Measurements from ENCODE around the gene WDR18.
"Not testable (repeated sequence)": the region's sequence is repeated elsewhere in the genome, so short reads cannot be mapped to it uniquely, and the experiment has no call there.

WDR18 gene

GRCh38 chr19:950352-951066 is 33.6 kb upstream of the WDR18 start:
- no peak for DNase-seq

GRCh38 chr19:952049-952679 is 32.0 kb upstream of the WDR18 start:
- DNase-seq, result no peak

GRCh38 chr19:952680-953444 is 31.3 kb upstream of the WDR18 start:
- DNase-seq, result no peak

GRCh38 chr19:953445-954271 is 30.5 kb upstream of the WDR18 start:
- no peak for DNase-seq

- no peak for DNase-seq
Measured at GRCh38 chr19:954272-954671, 29.9 kb upstream of the WDR18 start.

GRCh38 chr19:954672-955494 is 29.3 kb upstream of the WDR18 start:
- DNase-seq, result no peak

- no peak for DNase-seq
Measured at GRCh38 chr19:955803-956765, 28.1 kb upstream of the WDR18 start.

GRCh38 chr19:956766-957440 is 27.2 kb upstream of the WDR18 start:
- DNase-seq, result no peak

GRCh38 chr19:957578-957977 is 26.6 kb upstream of the WDR18 start:
- not testable (repeated sequence) for DNase-seq

- DNase-seq, result no peak
Measured at GRCh38 chr19:958967-959855, 24.9 kb upstream of the WDR18 start.

- DNase-seq, result no peak
Measured at GRCh38 chr19:960020-960419, 24.1 kb upstream of the WDR18 start.

GRCh38 chr19:960601-960938 is 23.6 kb upstream of the WDR18 start:
- no peak for DNase-seq

- DNase-seq, result no peak
Measured at GRCh38 chr19:961866-962620, 22.1 kb upstream of the WDR18 start.

- DNase-seq, result no peak
Measured at GRCh38 chr19:962683-963400, 21.3 kb upstream of the WDR18 start.

- DNase-seq, result no peak
Measured at GRCh38 chr19:963486-963951, 20.6 kb upstream of the WDR18 start.

GRCh38 chr19:964116-964520 is 20.0 kb upstream of the WDR18 start:
- no peak for DNase-seq
